Epithelial cell of prostate (primary cell): Measurements from ENCODE around the gene CD38.
"Not testable (repeated sequence)": the region's sequence is repeated elsewhere in the genome, so short reads cannot be mapped to it uniquely, and the experiment has no call there.

Source experiments
- DNase-seq: peaks from one replicate; pipeline ENCODE4 v3.0.0-alpha.2; 2011; ENCODE audit warnings: low read depth, low spot score
- H3K27ac ChIP-seq: fragments of 450-650 bp; 2 replicates; pipeline ENCODE4 v1.5.1; 2017; ENCODE audit warnings: mild to moderate bottlenecking

CD38 gene

DNA sequence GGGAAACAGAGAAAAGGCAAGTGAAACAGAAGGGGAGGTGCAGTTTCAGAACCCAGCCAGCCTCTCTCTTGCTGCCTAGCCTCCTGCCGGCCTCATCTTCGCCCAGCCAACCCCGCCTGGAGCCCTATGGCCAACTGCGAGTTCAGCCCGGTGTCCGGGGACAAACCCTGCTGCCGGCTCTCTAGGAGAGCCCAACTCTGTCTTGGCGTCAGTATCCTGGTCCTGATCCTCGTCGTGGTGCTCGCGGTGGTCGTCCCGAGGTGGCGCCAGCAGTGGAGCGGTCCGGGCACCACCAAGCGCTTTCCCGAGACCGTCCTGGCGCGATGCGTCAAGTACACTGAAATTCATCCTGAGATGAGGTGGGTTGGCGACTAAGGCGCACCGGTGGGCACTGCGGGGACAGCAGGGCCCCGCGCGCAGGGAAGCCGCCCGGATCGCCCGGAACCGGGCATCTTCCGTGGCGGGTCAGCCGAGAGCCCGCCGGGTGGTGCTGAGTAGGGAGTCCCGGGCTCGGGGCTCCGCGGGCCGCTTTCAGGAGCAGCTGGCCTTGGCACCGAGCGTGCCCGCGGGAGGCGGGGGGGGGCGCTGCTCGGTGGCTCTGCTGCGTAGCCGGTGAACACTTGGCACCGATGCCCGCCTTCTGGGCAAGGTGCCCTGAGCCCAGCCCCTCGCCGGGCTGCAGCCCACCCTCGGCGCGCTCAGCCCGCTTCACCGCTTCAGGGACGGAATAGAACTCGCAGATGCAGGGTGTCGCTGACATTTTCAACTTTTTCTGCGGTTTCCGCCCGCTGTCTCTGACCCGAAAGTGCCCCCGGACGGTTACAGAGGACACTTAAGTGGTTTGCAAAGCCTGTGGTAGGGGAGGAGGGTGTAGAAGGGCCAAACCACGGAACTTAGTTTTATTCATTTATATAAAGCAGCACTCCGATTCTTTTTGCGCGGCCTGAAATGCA lies at the start of gene CD38:
Gene CD38, plus strand, starts transcription at position 40 of the 953 bp plus-strand sequence. Its CDS starts 87 bp downstream, at position 127.
- H3K27ac ChIP-seq = no peak within 1 kb of the TSS
- no peak for DNase-seq

GRCh38 chr4:15729910-15730533 lies 48.1 kb upstream of the CD38 start:
- DNase-seq = no peak

DNA sequence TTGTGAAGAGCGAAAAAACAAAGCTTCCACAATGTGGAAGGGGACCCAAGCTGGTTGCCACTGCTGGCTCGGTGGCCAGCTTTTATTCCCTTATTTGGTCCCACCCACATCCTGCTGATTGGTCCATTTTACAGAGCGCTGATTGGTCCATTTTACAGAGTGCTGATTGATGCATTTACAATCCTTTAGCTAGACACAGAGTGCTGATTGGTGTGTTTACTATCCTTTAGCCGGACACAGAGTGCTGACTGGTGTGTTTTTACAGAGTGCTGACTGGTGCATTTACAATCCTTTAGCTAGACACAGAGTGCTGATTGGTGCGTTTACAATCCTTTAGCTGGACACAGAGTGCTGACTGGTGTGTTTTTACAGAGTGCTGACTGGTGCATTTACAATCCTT lies 45.1 kb upstream of the CD38 start:
- H3K27ac ChIP-seq, DNase-seq: not testable (repeated sequence)

More at GRCh38 chr4:15729910-15730533, 48.1 kb upstream of the CD38 start:
- H3K27ac ChIP-seq = no peak overlapping the region

GRCh38 chr4:15735536-15735935 lies 42.6 kb upstream of the CD38 start:
- no peak overlapping the region for H3K27ac ChIP-seq
- no peak for DNase-seq

GRCh38 chr4:15736514-15737050 lies 41.5 kb upstream of the CD38 start:
- no peak for DNase-seq
- no peak overlapping the region for H3K27ac ChIP-seq

DNA sequence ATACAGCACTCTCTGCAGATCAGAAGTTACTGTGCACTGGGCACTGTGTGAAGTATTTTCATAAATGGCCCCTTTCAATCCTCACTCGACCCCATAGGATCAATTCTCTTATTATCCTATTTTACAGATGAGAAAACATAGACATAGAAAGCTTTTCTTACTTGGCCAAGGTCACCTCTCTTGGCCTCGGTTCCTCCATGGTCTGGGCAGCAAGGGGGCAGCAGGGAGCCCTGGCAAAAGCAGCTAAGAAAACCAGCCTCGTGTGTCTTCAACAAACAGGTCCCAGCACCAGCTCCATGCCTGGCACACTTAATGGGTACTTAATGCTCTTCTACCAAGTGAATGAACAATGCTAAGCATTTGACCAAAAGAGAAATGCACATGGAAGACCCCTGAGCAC lies 40.9 kb upstream of the CD38 start:
- DNase-seq = no peak
- H3K27ac ChIP-seq = no peak overlapping the region

- no peak overlapping the region for H3K27ac ChIP-seq
- DNase-seq = no peak
Measured at GRCh38 chr4:15738877-15739276, 39.3 kb upstream of the CD38 start.

- DNase-seq = no peak
- H3K27ac ChIP-seq = no peak overlapping the region
Measured at GRCh38 chr4:15740764-15741404, 37.2 kb upstream of the CD38 start.

GRCh38 chr4:15742083-15742582 lies 36.0 kb upstream of the CD38 start:
- no peak for DNase-seq
- H3K27ac ChIP-seq = no peak overlapping the region

GRCh38 chr4:15742637-15743036 lies 35.5 kb upstream of the CD38 start:
- DNase-seq = no peak

DNA sequence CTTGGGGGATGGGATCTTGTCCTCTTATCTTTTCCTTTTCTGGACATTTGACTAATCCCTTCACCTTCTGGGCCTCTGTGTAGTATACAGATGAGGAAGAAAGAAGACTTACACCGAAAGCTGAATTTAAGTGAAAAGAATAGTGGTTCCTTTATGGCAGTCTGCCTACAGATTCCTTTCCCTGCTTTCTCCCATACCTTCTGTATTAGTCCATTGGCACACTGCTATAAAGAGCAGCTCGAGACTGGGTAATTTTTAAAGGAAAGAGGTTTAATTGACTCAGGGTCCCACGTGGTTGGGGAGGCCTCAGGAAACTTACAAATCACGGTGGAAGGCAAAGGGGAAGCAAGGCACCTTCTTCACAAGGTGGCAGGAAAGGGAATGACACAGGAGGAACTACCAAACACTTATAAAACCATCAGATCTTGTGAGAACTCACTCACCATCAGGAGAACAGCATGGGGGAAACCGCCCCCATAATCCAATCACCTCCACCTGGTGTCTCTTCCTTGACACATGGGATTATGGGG lies 34.0 kb upstream of the CD38 start:
- no peak overlapping the region for H3K27ac ChIP-seq
- no peak for DNase-seq

More at GRCh38 chr4:15742637-15743036, 35.5 kb upstream of the CD38 start:
- H3K27ac ChIP-seq = no peak overlapping the region

- no peak for DNase-seq
- no peak overlapping the region for H3K27ac ChIP-seq
Measured at GRCh38 chr4:15746110-15746509, 32.0 kb upstream of the CD38 start.

DNA sequence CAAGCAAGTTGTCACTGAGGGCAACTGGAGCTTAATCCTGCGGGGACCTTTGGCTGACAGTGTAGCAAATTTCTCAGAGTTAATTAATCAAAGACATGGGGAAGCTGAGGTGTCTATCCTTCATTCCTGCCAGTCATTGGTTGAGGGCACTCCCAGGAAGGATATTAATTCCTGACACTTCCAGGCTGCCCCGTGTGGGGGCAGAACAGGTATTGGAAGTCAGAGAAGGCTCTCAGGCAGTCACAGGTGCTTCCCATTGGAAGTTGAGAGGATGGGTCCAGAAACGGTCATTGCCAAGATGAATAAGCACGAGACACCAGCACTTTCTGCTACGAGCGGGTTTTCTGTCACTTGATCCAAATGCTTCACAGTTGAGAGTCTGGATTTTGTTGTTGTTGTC lies 29.1 kb upstream of the CD38 start:
- no peak for DNase-seq
- no peak overlapping the region for H3K27ac ChIP-seq

- no peak overlapping the region for H3K27ac ChIP-seq
Measured at GRCh38 chr4:15751153-15751552, 27.0 kb upstream of the CD38 start.

DNA sequence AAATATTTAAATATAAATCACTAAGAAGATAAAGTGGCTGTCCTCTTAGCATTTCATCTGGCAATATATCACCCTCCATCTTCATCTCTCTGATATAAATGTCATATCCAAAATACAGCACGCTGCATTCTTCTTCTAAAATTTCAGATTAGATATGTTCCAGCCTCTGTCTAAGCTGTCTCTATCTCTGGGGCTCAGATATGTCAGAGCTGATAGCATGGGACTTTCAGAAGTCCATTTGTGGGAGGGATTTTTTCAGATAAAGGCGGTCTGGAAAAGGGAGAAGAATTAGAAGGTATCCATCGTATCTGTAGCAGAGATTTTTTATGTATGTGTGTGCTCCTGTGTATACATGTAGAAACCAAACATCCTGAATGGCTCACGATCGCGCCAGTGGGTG lies 25.0 kb upstream of the CD38 start:
- no peak for DNase-seq
- no peak overlapping the region for H3K27ac ChIP-seq

More at GRCh38 chr4:15751153-15751552, 27.0 kb upstream of the CD38 start:
- no peak for DNase-seq

GRCh38 chr4:15753786-15754185 lies 24.3 kb upstream of the CD38 start:
- DNase-seq = no peak
- H3K27ac ChIP-seq = no peak overlapping the region

- no peak for DNase-seq
- H3K27ac ChIP-seq = no peak overlapping the region
Measured at GRCh38 chr4:15754323-15754722, 23.8 kb upstream of the CD38 start.

DNA sequence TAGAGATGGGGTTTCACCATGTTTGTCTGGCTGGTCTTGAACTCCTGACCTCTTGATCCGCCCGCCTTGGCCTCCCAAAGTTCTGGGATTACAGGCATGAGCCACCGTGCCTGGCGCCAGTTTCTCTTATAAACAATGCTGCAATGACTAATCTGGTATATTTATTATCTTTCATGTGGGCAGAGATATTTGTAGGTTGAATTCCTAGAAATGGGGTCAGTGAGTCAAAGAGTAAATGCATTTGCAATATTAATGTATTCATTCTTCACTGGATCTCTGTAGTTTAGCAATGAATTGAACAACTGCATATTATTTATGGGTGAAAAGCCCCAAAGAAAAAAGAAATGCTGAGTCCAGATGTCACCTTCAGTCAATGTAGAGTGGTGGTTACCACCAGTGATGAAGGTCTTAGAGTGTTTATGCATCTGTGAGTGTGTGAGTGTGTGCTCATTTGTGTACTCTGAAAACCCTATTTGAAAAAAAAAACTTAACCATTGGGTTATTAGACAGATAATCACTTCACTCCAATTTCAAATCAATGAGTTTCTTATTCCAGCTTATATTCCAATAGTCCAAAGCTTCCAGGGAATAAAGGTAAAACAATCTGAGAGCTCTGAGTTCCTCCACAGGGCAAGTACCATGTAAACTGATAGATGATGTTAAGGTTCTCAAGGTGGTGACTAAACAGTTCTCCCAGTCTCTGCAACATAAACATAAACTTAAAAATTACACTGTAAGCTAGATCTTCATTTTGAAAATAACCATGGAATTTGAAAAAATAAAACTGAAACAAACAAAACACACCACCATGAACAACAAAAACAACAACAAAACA lies 22.6 kb upstream of the CD38 start:
- DNase-seq = peak; percentile 20
- no peak overlapping the region for H3K27ac ChIP-seq

GRCh38 chr4:15756361-15756861 lies 21.7 kb upstream of the CD38 start:
- H3K27ac ChIP-seq = no peak overlapping the region
- peak; percentile 57 for DNase-seq
